NCI-H345 (cell line): Measurements from ENCODE around the gene HDAC4.

Source experiments
- DNase-seq: peaks from one replicate; lab custom pipeline; 2025; lab: John Stamatoyannopoulos, UW

Gene HDAC4

GRCh38 chr2:239236808-239237205, 164.0 kb downstream of the HDAC4 start:
- DNase-seq: peak; percentile 81

DNA sequence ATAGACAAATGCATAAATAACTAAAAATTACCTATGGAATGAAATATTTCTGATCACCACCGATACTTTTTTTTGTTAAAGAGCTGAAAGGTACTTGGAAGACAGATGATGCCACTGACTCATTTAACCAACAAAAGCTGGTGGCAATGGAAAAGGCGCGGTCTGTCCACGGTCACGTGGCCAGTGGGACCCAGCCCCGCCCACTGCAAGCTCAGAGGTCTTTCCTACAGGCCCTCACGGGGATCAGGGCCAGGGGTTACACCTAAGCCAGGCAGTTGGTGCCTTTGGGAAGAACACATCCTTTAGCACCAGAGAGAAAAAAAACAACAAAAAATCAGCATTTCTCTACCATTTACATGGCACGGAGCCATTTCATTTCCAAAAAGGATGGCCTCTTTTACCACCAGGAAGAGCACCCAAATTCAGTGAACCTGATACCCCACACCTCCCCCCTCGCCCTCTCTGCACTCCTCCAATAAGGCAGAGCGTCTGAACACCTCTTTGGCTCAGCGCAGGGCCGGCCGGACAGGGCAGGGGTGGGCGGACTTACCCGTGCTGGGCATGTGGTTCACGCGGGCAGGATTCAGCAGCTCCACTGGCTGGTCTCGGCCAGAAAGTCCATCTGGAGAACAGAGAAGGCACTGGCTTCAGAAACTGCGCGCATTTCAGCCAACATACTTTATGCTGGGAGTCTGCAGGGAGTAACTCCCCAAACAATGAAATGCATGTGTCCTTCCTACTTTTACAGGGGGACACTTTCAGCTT, 164.6 kb downstream of the HDAC4 start:
- DNase-seq: peak; percentile 61

GRCh38 chr2:239235311-239235710, 165.5 kb downstream of the HDAC4 start:
- DNase-seq: no peak

- DNase-seq: no peak
Observed at GRCh38 chr2:239234191-239235175, 166.3 kb downstream of the HDAC4 start.

DNA sequence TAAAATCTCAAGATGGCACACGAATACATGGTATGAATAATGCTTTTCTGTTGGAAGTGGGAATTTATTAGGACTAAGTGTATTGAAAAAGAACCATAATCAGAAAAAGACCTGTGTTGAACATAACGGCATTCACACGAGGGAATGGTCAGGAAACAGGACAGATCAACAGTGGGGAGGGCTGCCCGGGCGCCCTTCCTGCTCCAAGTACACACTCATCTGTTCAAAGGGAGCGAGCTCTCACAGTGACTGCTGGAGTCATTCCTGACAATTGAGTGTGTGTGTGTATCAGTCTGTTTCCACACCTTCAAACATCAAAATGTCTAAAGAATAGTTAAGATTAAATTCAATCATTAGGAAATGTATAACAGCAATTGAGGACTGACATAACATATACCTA, 167.2 kb downstream of the HDAC4 start:
- no peak for DNase-seq

- DNase-seq: peak; percentile 61
Observed at GRCh38 chr2:239232195-239232578, 168.6 kb downstream of the HDAC4 start.

GRCh38 chr2:239231231-239232194, 169.3 kb downstream of the HDAC4 start:
- peak; percentile 38 for DNase-seq

DNA sequence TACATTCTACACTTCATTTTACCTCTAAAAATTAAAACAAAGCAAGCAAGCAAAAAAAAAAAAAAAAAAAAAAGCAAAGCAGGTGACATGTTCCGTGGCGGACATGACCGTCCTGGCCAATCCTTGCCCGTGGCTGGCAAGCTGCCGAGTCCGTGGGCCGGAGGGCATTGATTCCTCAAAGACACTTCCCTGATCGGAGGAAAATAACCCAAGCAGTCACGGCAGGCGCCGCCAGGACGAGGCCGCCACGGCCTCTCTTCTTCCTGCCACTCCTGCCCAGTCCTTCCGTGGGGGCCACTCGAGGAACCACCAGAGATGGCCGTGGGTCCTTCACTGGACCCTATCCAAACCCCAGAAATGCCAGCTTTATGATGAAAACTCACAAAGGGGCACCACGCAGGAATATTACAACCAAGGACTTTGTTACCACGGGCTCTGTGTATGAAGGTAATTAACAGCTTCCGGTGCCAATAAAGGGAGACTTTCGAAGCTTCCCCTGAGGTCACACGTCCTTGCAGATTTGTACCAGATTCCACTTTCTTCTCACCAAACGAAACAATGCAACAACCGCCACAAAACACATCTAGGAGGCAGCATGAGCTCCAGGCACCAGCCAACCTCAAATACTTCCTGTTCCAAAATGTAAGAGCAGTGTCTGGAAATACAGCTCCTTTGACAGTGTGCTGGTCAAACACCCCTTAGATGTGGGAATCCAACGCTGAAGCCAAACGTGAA, 170.3 kb downstream of the HDAC4 start:
- no peak for DNase-seq

DNA sequence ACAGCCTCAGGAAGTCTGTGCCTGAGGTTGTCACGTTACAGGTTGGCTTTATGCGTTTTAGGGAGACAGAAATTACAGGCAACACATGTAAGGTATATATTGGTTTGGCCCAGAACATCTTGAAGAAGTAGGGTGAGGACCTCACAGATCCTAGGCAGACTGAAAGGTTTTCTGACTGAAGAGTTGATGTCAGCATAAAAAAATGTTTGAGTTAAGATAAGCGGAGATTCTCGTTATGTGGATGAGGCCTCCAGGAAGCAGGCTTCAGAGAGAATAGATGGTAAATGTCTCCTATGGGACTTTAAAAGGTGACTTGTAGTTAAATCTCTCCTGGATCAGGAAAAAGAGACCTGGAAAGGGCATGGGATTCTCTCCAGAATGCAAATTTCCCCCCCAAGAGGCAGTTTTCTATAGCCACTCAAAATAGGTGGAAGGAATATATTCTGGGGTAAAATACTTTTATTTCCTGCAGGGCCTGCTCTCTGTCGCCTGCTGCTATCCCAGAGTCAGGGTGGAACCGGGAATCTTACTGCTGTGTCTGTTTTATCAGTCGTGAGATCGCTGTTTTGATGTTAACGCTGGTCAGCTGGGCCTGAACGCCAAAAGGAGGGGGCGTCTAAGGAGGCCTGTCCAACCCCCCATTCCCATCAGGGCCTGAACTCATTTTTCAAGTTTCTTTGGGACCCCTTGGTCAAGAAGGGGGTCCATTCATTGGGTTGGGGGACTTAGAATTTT, 171.1 kb downstream of the HDAC4 start:
- no peak for DNase-seq

GRCh38 chr2:239227661-239228371, 173.0 kb downstream of the HDAC4 start:
- DNase-seq: peak; percentile 37

- DNase-seq: no peak
Observed at GRCh38 chr2:239226677-239227581, 173.9 kb downstream of the HDAC4 start.

DNA sequence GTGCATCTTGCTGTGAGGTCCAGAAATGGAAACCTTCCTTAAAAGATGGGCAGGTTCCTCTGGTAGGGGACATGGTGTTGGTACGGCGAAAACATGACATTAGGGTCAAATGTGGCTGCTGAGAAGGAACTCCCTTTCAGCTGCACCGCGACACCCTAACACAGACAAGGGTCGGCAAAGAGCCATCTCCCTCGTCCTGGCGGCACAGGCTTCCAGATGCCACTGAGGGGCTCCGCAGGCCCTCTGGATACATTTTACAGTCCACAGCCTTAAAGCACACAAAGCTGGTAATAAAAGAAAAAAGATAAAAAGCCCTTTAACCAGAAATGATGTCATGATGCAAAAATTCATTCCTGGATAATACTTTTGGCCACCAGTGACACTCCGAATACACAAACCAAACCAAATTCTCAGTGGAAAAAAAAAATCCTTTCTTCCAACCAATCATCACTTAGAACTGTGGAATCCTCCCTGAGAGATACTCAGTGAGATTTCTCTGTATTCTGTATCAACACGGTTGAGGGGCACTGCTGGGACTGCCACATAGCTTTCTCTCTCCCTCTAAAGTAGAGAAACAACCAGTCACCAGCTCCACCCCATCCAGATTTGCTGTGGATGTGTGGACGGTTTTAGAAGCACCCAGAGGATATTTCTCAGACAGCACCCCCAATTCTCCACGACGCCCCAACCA, 174.8 kb downstream of the HDAC4 start:
- DNase-seq: no peak

DNA sequence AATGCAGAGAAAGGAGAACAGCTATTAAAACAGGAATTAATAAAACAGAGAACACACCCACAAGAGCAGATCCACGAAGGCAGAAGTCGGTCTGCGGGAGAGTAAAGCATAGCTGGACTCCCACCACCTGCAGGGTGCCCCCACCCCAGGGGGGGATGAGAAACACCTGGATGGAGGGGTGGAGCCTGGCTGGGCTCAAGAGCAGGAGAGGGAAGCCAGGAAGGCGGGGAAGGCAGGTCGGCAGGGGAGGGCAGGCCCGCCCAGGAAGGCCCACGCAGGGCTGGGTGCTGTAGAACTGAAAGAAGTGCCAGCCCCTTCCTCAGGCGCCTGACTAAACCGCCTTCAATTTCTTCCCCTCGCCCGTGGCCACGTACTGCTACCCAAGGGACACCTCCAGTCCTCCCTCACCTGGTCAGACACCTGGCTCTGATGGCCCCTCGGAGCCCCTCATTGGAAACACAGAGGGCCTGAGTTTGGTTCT, 175.4 kb downstream of the HDAC4 start:
- peak; percentile 84 for DNase-seq

DNA sequence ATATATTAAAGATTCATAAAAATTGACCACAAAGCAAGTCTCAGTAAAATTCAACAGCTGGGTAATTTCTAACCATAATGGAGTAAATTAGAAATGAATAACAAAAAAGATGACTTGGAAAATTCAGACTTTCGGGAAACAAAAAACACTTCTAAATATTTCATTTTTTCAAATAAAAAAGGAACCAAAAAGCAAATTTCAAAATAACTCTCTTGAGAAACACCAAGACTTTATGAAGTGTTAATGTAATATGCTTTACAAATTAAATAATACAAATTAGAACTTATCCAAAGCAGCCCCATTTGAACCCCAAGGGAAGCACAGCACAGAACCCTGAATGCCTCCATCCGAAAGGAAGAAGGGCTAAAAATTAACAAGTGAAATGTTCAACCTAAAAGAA, 175.9 kb downstream of the HDAC4 start:
- DNase-seq: no peak

DNA sequence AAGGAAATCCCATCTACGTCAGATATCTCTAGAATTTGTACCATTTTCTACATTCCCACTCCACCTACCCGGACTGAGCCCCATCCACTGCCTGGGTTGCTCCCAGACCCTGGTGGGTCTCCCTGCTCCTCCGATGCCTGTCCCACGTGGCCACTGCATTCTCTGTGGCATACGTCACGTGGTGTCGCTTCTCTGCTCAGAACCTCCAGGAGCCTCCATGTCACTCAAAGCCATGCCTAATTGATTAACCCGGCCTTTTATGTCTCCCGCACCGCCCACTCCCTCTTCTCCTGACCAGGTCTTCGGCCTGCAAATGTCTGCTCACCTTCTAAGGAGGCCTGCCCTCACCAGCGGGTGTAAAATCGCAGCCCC, 176.6 kb downstream of the HDAC4 start:
- DNase-seq: no peak

GRCh38 chr2:239223310-239224198, 177.3 kb downstream of the HDAC4 start:
- no peak for DNase-seq

GRCh38 chr2:239222706-239223309, 178.0 kb downstream of the HDAC4 start:
- no peak for DNase-seq
